Omental fat pad (tissue), 4 donors: ENCODE data around the gene ZAR1. TPM values are rescaled to one million over a fixed set of nuclear protein-coding genes. Genes with fewer than 3 reads are reported as not detected.

Experiments
- ATAC-seq: fragments of 150-250 bp; one replicate; pipeline ENCODE4 v1.9.1; 2016; ENCODE audit warnings: mild to moderate bottlenecking, moderate library complexity; ENCODE audit not compliant: low FRiP score
- DNase-seq: peaks from one replicate; pipeline ENCODE4 v3.0.0-alpha.2; 2019; ENCODE audit warnings: low spot score
- CTCF ChIP-seq, 3 donors: fragments of 450-650 bp; IDR thresholded peaks; one replicate each; pipeline ENCODE4 v1.5.1; 2016 to 2017; ENCODE audit warnings: antibody characterized with exemption in 3 of 3, mild to moderate bottlenecking in 3 of 3, moderate library complexity in 2 of 3
- total RNA-seq, 4 donors: library from RNA; depleted of rRNA; stranded (reverse); fragments of >200 nt; gene quantifications; one replicate each; pipeline ENCODE4 v1.1.0, GENCODE V29; 2016

The ZAR1 gene
- total RNA-seq, 4 donors from 2014 or later, result not detected

GRCh38 chr4:48499551-48500066, 9.6 kb downstream of the ZAR1 start:
- no peak for TF ChIP-seq CTCF (IDR thresholded peaks at IDR 0.05)
- ATAC-seq (no peak), DNase-seq (no peak)

- TF ChIP-seq CTCF (IDR thresholded peaks at IDR 0.05), result no peak
- DNase-seq (no peak), ATAC-seq (no peak)
Observed at GRCh38 chr4:48503233-48504025, 13.4 kb downstream of the ZAR1 start.

GRCh38 chr4:48504026-48504330, 13.9 kb downstream of the ZAR1 start:
- TF ChIP-seq CTCF (IDR thresholded peaks at IDR 0.05), result no peak
- DNase-seq (no peak), ATAC-seq (no peak)

- no peak for DNase-seq
- no peak for ATAC-seq
- TF ChIP-seq CTCF (IDR thresholded peaks at IDR 0.05), result no peak
Observed at GRCh38 chr4:48504352-48504751, 14.3 kb downstream of the ZAR1 start.

GRCh38 chr4:48506716-48507115, 16.7 kb downstream of the ZAR1 start:
- DNase-seq (no peak), ATAC-seq (no peak)

GRCh38 chr4:48509543-48509942, 19.5 kb downstream of the ZAR1 start:
- DNase-seq (no peak), ATAC-seq (no peak)
- no peak for TF ChIP-seq CTCF (IDR thresholded peaks at IDR 0.05)

More at GRCh38 chr4:48506716-48507115, 16.7 kb downstream of the ZAR1 start:
- no peak for TF ChIP-seq CTCF (IDR thresholded peaks at IDR 0.05)

GRCh38 chr4:48518143-48518542, 28.1 kb downstream of the ZAR1 start:
- ATAC-seq (no peak), DNase-seq (no peak)
- no peak for TF ChIP-seq CTCF (IDR thresholded peaks at IDR 0.05)
